ENCODE results near the gene TNN.

DNA sequence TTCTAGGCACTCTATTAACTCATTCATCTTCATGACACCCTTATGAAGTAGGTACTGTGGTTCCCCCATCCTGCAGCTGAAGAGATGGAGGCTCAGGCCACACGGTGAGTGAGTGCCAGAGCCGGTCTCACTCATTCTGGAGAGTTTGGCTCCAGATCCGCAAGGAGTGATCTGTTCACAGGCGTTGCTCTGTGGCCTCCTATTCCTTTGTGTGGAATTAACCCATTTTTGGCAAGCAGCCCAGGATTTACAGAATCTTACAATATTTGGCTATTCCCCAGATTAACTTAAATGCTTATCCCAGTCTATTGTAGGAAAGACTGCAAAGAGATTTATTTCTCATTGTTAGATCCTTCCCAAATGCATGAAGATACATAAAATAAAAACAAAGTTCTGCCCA is 95.3 kb downstream of the TNN start:
- TF ChIP-seq HDGF (IDR thresholded peaks at IDR 0.05; ENCODE audit: borderline replicate concordance) (no peak), SUZ12 (IDR thresholded peaks at IDR 0.05) (no peak)

Measured in HEK293T (cell line).